NB4 (cell line): Measurements from ENCODE around the gene KCNJ18.
"Not testable (repeated sequence)": the region's sequence is repeated elsewhere in the genome, so short reads cannot be mapped to it uniquely, and the experiment has no call there.

Source experiments
- DNase-seq: peaks from one replicate; pipeline ENCODE4 v3.0.0; 2010; ENCODE audit warnings: low read depth
- H3K4me3 ChIP-seq: one replicate; pipeline ENCODE4 v1.5.1; 2011; ENCODE audit warnings: mild to moderate bottlenecking, low read depth, low read length, moderate library complexity

The KCNJ18 gene

DNA sequence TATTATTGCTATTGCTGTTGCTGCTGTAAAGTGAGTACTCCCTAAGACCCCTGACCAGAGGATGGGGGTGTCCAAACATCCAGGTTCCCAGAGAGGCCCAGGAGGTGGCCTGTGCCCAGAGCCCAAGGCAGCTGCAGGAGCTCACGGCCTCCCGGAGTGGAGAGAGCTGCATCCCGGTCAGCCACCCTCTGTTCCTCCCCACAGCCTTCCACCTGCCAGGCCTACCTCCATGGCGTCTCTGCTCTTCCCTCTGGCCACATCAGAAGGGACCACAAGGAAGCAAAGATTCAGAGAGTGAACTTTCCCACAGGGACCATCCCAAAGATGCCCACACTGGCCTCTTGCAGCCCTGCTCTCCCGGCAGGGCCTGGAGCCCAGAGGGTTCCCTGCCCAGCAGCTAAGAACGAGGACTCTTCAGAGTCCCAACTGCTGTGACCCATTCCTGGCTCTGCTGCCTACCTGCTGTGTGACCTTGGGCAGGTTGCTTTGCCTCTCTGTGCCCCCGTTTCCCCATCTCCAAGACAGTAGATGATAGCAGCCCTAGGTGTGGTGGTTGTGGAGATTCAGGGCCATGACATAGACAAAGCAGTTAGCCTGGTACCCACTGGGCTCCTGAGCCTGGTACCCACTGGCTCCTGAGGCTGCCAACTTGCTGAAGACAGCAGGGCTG lies 53.2 kb downstream of the KCNJ18 start:
- H3K4me3 ChIP-seq, DNase-seq: not testable (repeated sequence)

DNA sequence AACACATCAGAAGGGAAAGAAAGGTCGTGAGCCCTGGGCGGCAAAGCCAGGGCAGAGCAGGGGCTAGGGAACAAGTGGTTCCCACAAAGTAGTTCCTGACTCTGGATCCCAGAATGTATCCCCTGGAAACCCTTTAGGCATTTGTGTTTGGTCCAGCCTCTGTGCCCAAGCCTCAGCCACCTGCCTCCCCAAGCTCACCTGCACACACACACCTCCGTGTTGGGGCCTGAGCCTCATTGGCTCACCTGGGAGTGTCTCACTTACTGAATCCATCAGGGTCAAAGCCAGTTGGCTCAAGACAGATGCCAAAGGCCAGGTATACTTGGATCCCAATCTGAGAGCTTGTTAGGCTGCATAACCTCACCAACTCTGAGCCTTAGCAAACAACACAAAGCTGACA lies 54.1 kb downstream of the KCNJ18 start:
- DNase-seq, result not testable (repeated sequence)

DNA sequence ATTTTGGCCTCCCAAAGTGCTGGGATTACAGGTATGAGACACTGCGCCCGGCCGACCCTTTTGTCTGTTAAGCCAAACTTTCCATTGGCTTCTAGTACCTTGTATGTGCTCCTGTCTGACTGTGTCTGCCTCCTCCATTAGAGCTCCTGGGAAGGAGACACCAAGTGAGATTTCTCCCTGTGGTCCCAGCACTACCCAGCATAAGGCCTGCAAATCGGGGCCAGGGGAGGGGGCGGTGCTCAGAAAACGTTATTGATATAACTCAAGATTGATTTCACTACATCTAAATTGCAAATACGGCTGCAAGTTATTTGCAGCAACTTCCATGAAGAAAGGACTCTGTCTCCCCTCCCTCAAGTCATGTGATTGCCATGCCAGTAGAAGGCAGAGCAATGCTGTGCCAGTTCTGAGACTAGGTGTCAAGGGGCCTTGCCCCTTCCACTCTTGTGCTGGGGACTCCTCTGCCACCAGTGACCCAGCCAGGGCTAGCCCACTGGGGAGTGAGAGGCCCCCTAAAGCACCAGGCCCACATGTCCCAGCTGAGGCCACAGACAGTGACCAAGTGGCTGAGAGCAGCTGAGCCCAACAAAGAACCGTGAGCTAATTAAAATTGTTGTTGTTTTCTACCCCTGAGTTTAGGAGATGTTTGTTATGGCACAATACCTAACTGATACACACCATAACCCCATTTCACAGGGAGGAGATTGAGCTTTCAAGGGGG lies 55.0 kb downstream of the KCNJ18 start:
- DNase-seq, H3K4me3 ChIP-seq: not testable (repeated sequence)

More for the DNA sequence above, 54.1 kb downstream of the KCNJ18 start:
- H3K4me3 ChIP-seq, result not testable (repeated sequence)

DNA sequence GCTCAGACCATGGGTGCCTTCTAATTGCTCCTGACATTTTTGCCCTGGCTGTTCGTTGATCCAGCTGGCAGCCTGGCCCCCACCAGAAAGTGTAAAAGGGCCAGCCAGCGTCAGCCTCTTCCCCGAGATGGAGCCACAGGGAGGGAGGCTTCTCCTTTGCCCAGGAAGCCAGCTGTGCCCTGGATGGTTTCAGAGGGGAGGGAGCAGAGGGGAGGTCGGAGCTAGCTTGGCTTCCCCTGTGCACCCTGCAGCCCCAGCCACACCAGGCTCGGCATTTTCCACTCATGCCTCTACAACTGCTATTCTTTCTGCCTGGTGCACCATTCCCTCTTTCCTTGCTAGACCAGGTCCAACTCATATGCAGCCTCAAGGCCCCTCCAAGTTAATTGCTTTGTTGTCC lies 56.4 kb downstream of the KCNJ18 start:
- H3K4me3 ChIP-seq, DNase-seq: not testable (repeated sequence)

DNA sequence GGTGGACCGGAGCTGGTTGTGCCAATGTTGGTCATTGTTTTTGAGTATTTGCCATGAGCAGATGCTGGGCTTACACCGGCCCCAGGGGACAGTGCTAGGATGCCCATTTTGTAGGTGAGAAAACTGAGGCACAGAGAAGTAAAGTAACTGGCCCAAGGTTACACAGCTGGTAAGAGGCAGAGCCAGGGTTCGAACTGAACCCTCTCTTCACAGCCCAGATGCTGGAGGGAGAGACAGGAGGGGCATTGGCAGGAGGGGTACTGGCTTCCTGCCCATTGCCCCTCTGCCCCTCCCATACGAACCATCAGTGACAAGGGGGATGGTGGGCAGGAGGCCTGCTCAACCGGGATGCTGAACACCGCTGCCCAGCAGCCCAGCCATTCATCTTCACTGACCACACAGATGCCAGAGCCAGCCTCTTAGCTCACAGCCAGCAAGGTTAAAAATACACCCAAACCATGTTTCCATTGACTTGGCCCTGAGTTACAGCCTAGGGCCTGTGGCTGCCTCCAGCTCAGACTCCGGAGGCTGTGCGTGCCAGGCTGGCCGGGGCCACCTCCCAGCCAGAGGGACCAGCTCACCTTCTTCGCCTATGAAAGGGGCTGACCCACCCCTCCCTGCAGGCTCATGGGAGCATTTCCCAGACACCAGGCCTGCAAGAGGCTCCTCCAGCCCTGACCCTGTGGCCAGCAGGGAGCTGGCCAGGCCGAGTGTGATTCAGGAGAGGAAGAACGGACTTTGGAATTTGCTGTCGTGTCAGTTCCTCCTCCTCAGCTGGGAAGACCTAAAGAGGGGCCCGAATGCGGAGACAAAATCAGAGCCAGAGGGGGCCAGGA lies 57.6 kb downstream of the KCNJ18 start:
- not testable (repeated sequence) for DNase-seq

DNA sequence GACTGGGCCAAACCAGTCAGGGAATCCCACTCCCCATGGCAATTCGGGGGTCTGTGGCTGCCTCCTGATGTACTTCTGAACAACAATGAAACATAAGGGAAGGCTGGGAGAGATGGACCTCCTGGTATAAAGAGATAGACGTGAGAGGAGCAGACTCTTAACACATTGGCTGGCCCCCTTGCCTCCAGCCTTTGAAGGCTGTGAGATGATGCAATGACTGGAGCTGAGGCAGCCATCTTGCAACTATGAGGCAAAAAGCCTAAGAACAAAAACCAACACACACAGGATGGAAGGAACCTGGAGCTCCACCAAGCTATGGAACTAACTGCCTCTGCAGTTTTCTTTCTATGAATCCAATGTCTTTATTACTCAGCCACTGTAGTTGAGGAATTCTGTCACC lies 58.8 kb downstream of the KCNJ18 start:
- DNase-seq, H3K4me3 ChIP-seq: not testable (repeated sequence)

More for the DNA sequence above, 57.6 kb downstream of the KCNJ18 start:
- H3K4me3 ChIP-seq, result not testable (repeated sequence)
